GM18526 (cell line): ENCODE results near the gene ITGB8.

ENCODE experiments used
- POLR2A ChIP-seq: IDR thresholded peaks from 3 replicates; pipeline ENCODE4 v1.6.1; 2011; ENCODE audit not compliant: insufficient read length; ENCODE audit errors: extremely low read depth

ITGB8 gene

GRCh38 chr7:20348125-20348807, 17.6 kb downstream of the ITGB8 start:
- no peak for TF ChIP-seq POLR2A

- TF ChIP-seq POLR2A = no peak
These were observed 19.8 kb downstream of the ITGB8 start for GRCh38 chr7:20350518-20350951.

DNA sequence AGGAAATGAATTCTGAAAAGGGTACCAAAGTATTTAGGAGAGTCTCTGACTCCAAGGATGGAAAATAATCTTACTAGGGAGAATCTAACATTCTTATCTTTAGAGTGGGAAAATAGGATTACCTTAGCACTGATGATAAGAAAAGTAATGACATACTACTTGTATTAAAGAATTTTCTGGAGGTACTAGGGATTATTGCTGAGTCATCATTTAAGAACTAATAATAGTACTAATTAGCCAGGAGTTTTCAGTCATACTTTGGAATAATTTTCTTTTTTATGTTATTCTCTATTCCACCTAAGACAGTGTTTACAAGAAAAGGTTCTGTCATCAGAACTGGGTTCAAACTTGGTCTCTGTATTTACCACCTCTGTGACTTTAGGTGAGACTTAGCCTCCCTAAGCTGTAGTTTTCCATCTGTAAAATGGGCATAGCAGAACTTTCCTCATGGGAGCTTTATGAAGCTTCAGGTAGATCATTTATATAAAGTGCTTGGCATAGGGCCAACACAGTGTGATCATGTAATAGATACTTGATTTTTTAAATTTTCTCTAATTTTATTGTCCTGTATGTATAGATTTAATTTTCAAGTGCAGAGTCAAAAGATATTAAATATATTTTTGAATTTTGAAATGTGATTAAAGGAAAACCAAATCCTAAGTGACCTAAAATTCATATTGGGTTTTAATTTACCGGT, 20.4 kb downstream of the ITGB8 start:
- no peak for TF ChIP-seq POLR2A

DNA sequence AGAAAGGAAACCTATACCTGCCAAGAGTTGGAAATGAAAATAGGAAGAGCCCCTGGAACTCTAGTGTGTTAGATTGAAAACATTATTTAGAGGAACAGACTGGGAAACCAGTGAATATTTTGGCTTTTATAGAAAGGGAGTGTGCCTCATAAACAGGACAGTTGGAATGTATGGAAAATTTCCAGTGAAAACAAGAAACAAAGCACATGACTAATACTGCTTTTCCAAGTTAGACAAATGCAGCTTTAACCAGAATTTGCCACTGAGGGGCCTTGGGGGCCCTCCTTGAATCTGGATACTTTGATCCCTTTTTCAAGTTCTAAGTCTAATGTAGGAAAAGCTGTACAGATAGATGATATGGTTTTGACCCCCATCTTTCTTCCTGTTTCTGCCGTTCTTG, 21.2 kb downstream of the ITGB8 start:
- no peak for TF ChIP-seq POLR2A

DNA sequence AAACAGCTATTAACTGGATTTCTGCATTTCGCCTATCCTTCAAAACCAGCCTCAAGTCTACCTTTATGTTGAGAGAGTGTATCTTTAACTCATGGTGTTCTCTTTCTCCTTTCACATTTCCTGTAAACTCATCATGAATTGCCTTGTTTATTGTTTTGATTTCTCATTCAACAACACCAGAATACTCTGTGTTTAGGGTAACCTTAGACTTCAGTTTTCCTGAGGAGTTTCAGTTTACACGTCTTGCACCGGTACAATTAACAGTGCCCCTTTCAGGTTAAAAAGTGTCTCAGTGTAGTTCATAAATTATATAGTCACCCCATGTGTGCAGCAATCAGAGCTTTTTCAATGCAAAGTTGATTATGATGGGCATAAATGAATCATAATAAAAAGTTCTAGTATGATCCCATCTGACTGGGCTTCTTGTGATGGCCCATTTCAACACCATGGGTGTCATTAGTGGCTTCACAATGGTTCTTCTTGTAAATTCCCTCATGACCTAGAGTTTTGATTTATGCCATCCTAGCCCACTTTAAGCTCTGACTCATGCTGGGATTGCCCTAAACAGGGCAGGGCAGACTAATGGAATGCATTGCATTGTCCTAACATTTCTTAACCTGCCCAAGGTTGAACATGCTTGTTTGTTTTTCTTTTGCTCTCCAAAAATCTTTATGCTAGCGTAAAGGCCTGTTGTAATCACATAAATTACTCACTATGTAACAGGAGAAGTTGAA, 22.0 kb downstream of the ITGB8 start:
- TF ChIP-seq POLR2A = no peak

- TF ChIP-seq POLR2A = no peak
These were observed 24.2 kb downstream of the ITGB8 start for GRCh38 chr7:20354610-20355528.

GRCh38 chr7:20358106-20358505, 27.4 kb downstream of the ITGB8 start:
- TF ChIP-seq POLR2A = no peak

DNA sequence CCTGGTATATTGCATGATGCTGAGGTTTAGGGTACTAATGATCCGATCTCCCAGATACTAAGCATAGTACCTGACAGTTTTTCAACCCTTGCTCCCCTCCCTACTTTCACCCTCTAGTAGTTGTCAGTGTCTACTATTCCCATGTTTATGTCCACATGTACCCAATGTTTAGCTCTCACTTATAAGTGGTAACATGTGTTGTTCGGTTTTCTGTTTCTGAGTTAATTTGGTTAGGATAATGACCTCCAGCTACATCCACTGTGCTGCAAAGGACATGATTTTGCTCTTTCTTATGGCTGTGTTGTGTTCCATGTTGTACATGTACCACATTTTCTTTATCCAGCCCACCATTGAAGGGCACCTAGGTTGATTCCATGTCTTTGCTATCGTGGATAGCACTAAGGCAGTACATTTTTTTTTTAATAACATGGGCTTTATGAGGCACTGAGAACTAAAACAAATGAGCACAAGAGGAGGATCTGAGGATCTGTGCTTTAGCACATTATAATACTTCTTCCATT, 28.1 kb downstream of the ITGB8 start:
- no peak for TF ChIP-seq POLR2A

- no peak for TF ChIP-seq POLR2A
These were observed 28.8 kb downstream of the ITGB8 start for GRCh38 chr7:20359341-20359963.

DNA sequence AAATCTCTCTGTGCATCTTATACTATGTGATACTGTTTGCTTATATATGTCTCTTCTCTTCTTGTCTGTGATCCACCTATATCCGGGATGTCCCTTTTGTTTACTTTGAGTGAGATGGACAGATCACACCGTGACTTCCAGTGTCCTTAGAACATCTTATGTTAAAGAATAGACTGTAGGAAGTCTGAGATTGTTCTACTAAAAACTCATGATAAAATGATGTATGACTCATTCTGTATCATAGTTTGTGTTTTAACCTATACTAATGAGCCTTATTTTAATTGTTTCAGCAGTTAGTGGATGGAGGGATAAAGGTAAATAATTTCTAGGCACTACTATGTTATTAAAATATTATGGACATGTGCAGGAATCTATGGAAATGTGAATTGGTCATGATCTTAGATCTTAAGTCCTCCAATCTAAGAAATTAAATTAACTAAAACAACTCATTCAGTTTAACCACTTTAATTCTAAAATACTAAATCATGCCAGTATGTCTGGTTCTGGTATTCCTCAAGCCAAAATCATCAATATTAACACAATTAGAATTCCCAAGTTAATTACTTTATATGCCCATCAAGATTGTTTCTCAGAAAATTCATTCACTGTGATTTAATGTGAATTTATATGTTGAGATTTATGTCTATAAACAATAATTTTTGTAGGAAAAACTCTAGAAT, 32.0 kb downstream of the ITGB8 start:
- no peak for TF ChIP-seq POLR2A

- no peak for TF ChIP-seq POLR2A
These were observed 34.0 kb downstream of the ITGB8 start for GRCh38 chr7:20364571-20365196.

DNA sequence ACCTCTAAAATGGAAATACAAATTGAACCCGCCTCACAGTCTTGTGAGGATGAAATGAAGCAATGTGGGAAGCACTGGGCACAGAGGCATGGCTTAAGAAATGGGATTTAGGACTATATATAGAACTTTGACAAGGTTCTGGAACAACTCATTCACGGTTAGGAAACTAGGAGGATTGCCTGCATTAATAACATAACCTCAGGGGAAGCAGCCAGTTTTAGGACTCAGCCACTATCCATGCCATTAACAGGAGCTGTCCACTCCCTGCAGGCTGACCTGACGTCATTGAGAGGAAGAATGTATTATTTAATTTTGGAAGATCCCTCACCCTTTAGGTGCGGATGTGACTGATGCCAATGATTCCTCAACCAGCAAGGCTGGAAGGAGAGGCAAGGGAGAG, 34.8 kb downstream of the ITGB8 start:
- no peak for TF ChIP-seq POLR2A

DNA sequence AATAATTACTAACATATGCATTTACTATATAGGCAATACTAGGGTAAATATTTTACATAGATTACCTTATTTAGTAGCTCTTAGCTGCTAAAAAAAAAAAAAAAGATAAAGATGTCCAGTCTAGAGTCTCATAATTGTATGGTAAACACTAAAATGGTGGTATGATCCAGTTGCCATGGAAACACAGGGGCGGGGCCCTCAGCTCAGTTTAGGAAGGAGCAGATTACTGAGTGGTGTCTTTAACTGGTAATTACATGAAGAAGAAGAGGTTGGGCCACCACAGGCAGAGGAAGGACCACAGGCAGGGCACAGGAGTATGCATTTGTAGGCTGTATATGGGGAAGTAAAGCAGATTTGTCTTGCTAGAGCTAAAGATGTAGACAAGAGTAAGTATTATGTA, 43.7 kb downstream of the ITGB8 start:
- TF ChIP-seq POLR2A = no peak
